ENCODE data around the gene WDR35. TPM values are rescaled to one million over a fixed set of nuclear protein-coding genes. Genes with fewer than 3 reads are reported as not detected.

WDR35 gene
- total RNA-seq, 1 experiment from 2014 or later = 7.2 TPM

- DNase-seq = no peak
- Histone ChIP-seq H3K4me1 (no peaks in the 10 kb centered on the region), H3K9me3 (no peaks in the 10 kb centered on the region), H3K27me3 (replicated peaks; ENCODE audit: control insufficient read depth, insufficient read depth, low read length) (no peaks in the 10 kb centered on the region), H3K36me3 (ENCODE audit: control insufficient read depth, insufficient read depth, low read length) (no peaks in the 10 kb centered on the region), H3K4me3 (ENCODE audit: low read depth, low read length) (peak overlapping the region; percentile 44)
- intact Hi-C loops (cut with micrococcal nuclease; ENCODE audit: unreplicated experiment) = loop anchor here (10.0 kb wide), 3 partner anchors 183 to 1433 kb away; no protein-coding TSS in a partner anchor
- TF ChIP-seq CTCF (IDR thresholded peaks at IDR 0.05; ENCODE audit: insufficient read depth in 1 of 2, low read depth in 1 of 2, low read length in 1 of 2, severe bottlenecking in 1 of 2, unreplicated experiment in 1 of 2) = no peak
- Mint-ChIP-seq H3K9me3 (ENCODE audit: unreplicated experiment) (no peaks in the 10 kb centered on the region), H3K27me3 (ENCODE audit: insufficient read depth, unreplicated experiment) (no peaks in the 10 kb centered on the region), H3K27ac (ENCODE audit: unreplicated experiment) (peak overlapping the region; percentile 63), H3K4me1 (ENCODE audit: low read depth, unreplicated experiment) (no peaks in the 10 kb centered on the region), H3K36me3 (ENCODE audit: insufficient read depth, unreplicated experiment) (no peaks in the 10 kb centered on the region), H3K4me3 (ENCODE audit: unreplicated experiment) (peak overlapping the region; percentile 81)
- no TSS peak for BruUV-seq (replicated peaks)
- POLR2A ChIA-PET = no interaction called here
- CTCF ChIA-PET = no interaction called here
Observed at GRCh38 chr2:19868224-19868623, 121.7 kb downstream of the WDR35 start.

DNA sequence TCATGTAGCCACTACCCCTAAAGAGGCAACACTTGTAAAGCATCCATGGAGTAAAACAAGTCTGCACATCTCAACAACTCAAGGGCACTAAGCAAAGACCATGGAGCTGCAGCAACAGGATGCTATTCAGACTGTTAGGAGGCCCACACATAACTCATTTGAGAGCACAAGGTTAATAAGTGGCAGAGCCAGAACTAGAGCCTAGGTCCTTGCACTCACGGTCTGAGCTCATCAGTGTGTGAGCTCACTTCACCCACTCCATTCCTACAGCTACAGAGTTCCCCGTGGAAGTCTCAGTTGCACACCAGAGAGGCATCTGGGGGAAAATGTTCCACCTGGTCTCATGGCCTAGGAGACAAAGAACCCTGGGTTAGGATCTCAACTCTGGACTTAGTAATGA lies 123.1 kb downstream of the WDR35 start:
- POLR2A ChIA-PET = no interaction called here
- BruUV-seq (replicated peaks) = no TSS peak
- Mint-ChIP-seq H3K9me3 (ENCODE audit: unreplicated experiment) (no peaks in the 10 kb centered on the region), H3K4me1 (ENCODE audit: low read depth, unreplicated experiment) (no peaks in the 10 kb centered on the region), H3K27me3 (ENCODE audit: insufficient read depth, unreplicated experiment) (no peaks in the 10 kb centered on the region), H3K4me3 (ENCODE audit: unreplicated experiment) (no peak overlapping the region), H3K36me3 (ENCODE audit: insufficient read depth, unreplicated experiment) (no peaks in the 10 kb centered on the region), H3K27ac (ENCODE audit: unreplicated experiment) (no peak overlapping the region)
- H3K9me3 ChIP-seq = no peaks in the 10 kb centered on the region
- no peak for DNase-seq
- CTCF ChIA-PET = no interaction called here
- H3K36me3 ChIP-seq (ENCODE audit: control insufficient read depth, insufficient read depth, low read length) = no peaks in the 10 kb centered on the region
- no peak for TF ChIP-seq CTCF (IDR thresholded peaks at IDR 0.05; ENCODE audit: insufficient read depth in 1 of 2, low read depth in 1 of 2, low read length in 1 of 2, severe bottlenecking in 1 of 2, unreplicated experiment in 1 of 2)
- H3K4me1 ChIP-seq = no peaks in the 10 kb centered on the region
- no peaks in the 10 kb centered on the region for H3K27me3 ChIP-seq (replicated peaks; ENCODE audit: control insufficient read depth, insufficient read depth, low read length)
- H3K4me3 ChIP-seq (ENCODE audit: low read depth, low read length) = no peak overlapping the region
- intact Hi-C loops (cut with micrococcal nuclease; ENCODE audit: unreplicated experiment) = loop anchor here (10.0 kb wide), 3 partner anchors 182 to 1432 kb away; no protein-coding TSS in a partner anchor

DNA sequence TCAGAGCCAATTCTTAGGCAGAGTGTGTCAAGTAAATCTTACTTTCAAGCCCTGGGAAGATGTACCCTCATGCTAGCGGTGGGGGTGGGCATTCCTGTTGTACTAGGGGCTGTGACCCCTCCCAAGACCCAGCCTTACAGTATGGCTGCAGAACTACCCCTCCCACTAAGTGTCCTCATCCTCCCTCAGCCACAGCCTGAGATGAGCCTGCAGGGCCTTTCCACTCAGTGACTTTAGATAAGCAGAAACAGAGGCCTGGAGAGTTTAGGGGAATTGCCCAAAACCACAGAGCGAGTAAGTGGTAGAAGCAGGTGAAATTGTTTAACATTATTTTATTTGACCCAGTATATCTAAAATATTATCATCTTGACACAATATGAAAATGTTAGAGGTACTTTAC lies 124.8 kb downstream of the WDR35 start:
- intact Hi-C loops (cut with micrococcal nuclease; ENCODE audit: unreplicated experiment) = loop anchor here (10.0 kb wide), 3 partner anchors 180 to 1430 kb away; no protein-coding TSS in a partner anchor
- Histone ChIP-seq H3K4me3 (ENCODE audit: low read depth, low read length) (no peak overlapping the region), H3K27me3 (replicated peaks; ENCODE audit: control insufficient read depth, insufficient read depth, low read length) (no peaks in the 10 kb centered on the region), H3K9me3 (no peaks in the 10 kb centered on the region), H3K4me1 (no peaks in the 10 kb centered on the region), H3K36me3 (ENCODE audit: control insufficient read depth, insufficient read depth, low read length) (no peaks in the 10 kb centered on the region)
- Mint-ChIP-seq H3K4me1 (ENCODE audit: low read depth, unreplicated experiment) (no peaks in the 10 kb centered on the region), H3K36me3 (ENCODE audit: insufficient read depth, unreplicated experiment) (no peaks in the 10 kb centered on the region), H3K27me3 (ENCODE audit: insufficient read depth, unreplicated experiment) (no peaks in the 10 kb centered on the region), H3K9me3 (ENCODE audit: unreplicated experiment) (no peaks in the 10 kb centered on the region), H3K4me3 (ENCODE audit: unreplicated experiment) (no peak overlapping the region), H3K27ac (ENCODE audit: unreplicated experiment) (no peak overlapping the region)
- POLR2A ChIA-PET = interaction anchor here (0.6 kb wide), 1 partner anchor 11 kb away, joined by 4 read pairs; no protein-coding TSS in a partner anchor
- CTCF ChIA-PET = no interaction called here
- DNase-seq = no peak
- no TSS peak for BruUV-seq (replicated peaks)
- TF ChIP-seq CTCF (IDR thresholded peaks at IDR 0.05; ENCODE audit: insufficient read depth in 1 of 2, low read depth in 1 of 2, low read length in 1 of 2, severe bottlenecking in 1 of 2, unreplicated experiment in 1 of 2) = no peak
